ENCODE results near the gene RAI1. TPM values are rescaled to one million over a fixed set of nuclear protein-coding genes. Genes with fewer than 3 reads are reported as not detected.

RAI1 gene
- total RNA-seq, 3 donors from 2014 or later: 12.9 to 29.2 (median 17.0) TPM

DNA sequence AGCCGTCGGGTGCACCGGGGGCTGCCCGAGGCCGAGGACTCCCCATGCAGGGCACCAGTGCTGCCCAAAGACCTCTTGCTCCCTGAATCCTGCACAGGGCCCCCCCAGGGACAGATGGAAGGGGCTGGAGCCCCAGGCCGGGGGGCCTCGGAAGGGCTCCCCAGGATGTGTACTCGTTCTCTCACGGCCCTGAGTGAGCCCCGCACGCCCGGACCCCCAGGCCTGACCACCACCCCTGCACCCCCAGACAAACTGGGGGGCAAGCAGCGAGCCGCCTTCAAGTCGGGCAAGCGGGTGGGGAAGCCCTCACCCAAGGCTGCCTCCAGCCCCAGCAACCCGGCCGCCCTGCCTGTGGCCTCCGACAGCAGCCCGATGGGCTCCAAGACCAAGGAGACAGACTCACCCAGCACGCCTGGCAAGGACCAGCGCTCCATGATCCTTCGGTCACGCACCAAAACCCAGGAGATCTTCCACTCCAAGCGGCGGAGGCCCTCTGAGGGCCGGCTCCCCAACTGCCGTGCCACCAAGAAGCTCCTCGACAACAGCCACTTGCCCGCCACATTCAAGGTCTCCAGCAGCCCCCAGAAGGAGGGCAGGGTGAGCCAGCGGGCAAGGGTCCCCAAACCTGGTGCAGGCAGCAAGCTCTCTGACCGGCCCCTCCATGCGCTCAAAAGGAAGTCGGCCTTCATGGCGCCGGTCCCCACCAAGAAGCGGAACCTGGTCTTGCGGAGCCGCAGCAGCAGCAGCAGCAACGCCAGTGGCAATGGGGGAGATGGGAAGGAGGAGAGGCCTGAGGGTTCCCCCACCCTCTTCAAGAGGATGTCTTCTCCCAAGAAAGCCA, 114.9 kb downstream of the RAI1 start:
- intact Hi-C loops (cut with DNase I, micrococcal nuclease): no loop called here
- TF ChIP-seq, protein P1, sequence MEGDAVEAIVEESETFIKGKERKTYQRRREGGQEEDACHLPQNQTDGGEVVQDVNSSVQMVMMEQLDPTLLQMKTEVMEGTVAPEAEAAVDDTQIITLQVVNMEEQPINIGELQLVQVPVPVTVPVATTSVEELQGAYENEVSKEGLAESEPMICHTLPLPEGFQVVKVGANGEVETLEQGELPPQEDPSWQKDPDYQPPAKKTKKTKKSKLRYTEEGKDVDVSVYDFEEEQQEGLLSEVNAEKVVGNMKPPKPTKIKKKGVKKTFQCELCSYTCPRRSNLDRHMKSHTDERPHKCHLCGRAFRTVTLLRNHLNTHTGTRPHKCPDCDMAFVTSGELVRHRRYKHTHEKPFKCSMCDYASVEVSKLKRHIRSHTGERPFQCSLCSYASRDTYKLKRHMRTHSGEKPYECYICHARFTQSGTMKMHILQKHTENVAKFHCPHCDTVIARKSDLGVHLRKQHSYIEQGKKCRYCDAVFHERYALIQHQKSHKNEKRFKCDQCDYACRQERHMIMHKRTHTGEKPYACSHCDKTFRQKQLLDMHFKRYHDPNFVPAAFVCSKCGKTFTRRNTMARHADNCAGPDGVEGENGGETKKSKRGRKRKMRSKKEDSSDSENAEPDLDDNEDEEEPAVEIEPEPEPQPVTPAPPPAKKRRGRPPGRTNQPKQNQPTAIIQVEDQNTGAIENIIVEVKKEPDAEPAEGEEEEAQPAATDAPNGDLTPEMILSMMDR (IDR thresholded peaks at IDR 0.05): no peak
- DNase-seq (no peak), ATAC-seq (no peak)
- H3K36me3 ChIP-seq (ENCODE audit: low read depth): no peaks in the 10 kb centered on the region
- no peak overlapping the region for H3K4me3 ChIP-seq
- H3K9me3 ChIP-seq: no peaks in the 10 kb centered on the region
- peaks cover 5% of the 10 kb centered on the region for H3K4me1 ChIP-seq (ENCODE audit: low read depth)

DNA sequence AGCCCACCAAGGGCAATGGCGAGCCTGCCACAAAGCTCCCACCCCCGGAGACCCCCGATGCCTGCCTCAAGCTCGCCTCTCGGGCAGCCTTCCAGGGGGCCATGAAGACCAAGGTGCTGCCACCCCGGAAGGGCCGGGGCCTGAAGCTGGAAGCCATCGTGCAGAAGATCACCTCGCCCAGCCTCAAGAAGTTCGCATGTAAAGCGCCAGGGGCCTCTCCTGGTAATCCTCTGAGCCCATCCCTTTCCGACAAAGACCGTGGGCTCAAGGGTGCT, 115.5 kb downstream of the RAI1 start:
- Histone ChIP-seq H3K9me3 (no peaks in the 10 kb centered on the region), H3K4me1 (ENCODE audit: low read depth) (peaks cover 5% of the 10 kb centered on the region), H3K4me3 (no peak overlapping the region), H3K36me3 (ENCODE audit: low read depth) (no peaks in the 10 kb centered on the region)
- DNase-seq (no peak), ATAC-seq (no peak)
- TF ChIP-seq, protein P1 (IDR thresholded peaks at IDR 0.05): no peak
- intact Hi-C loops (cut with DNase I, micrococcal nuclease): no loop called here

DNA sequence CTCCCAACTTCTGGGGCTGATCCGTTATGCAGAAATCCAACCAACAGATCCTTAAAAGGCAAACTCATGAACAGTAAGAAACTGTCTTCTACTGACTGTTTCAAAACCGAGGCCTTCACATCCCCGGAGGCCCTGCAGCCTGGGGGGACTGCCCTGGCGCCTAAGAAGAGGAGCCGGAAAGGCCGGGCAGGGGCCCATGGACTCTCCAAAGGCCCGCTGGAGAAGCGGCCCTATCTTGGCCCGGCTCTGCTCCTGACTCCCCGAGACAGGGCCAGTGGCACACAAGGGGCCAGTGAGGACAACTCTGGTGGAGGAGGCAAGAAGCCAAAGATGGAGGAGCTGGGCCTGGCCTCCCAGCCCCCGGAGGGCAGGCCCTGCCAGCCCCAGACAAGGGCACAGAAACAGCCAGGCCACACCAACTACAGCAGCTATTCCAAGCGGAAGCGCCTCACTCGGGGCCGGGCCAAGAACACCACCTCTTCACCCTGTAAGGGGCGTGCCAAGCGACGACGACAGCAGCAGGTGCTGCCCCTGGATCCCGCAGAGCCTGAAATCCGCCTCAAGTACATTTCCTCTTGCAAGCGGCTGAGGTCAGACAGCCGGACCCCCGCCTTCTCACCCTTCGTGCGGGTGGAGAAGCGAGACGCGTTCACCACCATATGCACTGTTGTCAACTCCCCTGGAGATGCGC, 116.0 kb downstream of the RAI1 start:
- Histone ChIP-seq H3K9me3 (no peaks in the 10 kb centered on the region), H3K4me3 (no peak overlapping the region), H3K4me1 (ENCODE audit: low read depth) (peaks cover 5% of the 10 kb centered on the region), H3K36me3 (ENCODE audit: low read depth) (no peaks in the 10 kb centered on the region)
- ATAC-seq (no peak), DNase-seq (no peak)
- intact Hi-C loops (cut with DNase I, micrococcal nuclease): no loop called here
- TF ChIP-seq, protein P1 (IDR thresholded peaks at IDR 0.05): no peak

DNA sequence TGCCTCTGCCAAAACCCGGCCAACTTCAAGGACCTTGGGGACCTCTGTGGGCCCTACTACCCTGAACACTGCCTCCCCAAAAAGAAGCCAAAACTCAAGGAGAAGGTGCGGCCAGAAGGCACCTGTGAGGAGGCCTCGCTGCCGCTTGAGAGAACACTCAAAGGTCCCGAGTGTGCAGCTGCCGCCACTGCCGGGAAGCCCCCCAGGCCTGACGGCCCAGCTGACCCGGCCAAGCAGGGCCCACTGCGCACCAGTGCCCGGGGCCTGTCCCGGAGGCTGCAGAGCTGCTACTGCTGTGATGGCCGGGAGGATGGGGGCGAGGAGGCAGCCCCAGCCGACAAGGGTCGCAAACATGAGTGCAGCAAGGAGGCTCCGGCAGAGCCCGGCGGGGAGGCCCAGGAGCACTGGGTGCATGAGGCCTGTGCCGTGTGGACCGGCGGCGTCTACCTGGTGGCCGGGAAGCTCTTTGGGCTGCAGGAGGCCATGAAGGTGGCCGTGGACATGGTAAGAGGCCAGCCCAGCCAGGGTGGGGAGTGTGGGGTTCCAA, 116.8 kb downstream of the RAI1 start:
- intact Hi-C loops (cut with DNase I, micrococcal nuclease): no loop called here
- Histone ChIP-seq H3K36me3 (ENCODE audit: low read depth) (no peaks in the 10 kb centered on the region), H3K4me1 (ENCODE audit: low read depth) (peaks cover under 1% of the 10 kb centered on the region), H3K9me3 (no peaks in the 10 kb centered on the region), H3K4me3 (no peak overlapping the region)
- ATAC-seq (no peak), DNase-seq (no peak)
- TF ChIP-seq, protein P1 (IDR thresholded peaks at IDR 0.05): no peak

DNA sequence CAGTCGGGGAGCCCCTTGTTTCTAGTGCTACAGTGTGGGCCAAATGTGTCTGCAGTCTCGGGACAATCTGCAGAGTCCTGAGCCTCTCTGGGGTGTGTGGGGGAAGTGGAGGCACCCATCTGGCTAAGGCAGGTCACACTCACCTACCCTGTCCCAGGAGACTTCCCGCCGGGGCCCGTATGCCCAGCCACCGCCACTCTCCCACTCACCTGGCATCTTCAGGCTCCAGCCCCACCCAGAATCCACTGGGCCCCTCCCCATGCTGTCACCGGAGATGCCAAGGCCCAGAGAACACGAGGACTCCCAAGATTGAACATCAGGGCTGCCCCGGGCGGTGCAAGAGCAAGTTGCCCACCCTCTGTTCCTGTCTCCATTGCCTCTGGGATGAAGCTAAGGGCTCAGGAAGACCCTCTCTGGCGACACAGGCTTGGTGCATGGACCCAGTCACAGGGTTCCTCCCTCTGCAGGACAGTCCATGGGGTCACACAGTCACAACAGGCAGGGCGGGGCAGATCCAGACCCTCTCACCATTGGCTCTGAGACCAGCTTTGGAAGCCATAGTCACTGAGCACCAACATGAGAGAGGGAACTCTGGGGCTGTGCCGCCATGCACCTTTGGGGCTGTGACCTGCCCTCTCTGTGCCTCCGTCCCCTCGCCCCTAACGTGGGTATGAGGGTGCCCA, 117.5 kb downstream of the RAI1 start:
- ATAC-seq (no peak), DNase-seq (no peak)
- H3K4me3 ChIP-seq: no peak overlapping the region
- TF ChIP-seq, protein P1 (IDR thresholded peaks at IDR 0.05): no peak
- intact Hi-C loops (cut with DNase I, micrococcal nuclease): no loop called here
- H3K9me3 ChIP-seq: no peaks in the 10 kb centered on the region
- H3K36me3 ChIP-seq (ENCODE audit: low read depth): no peaks in the 10 kb centered on the region
- no peaks in the 10 kb centered on the region for H3K4me1 ChIP-seq (ENCODE audit: low read depth)
